Keratinocyte (primary cell): ENCODE measurements around the gene USH2A. TPM values are rescaled to one million over a fixed set of nuclear protein-coding genes. Genes with fewer than 3 reads are reported as not detected.

Experiments used
- DNase-seq: peaks from one replicate; pipeline ENCODE4 v3.0.0-alpha.2; 2011; ENCODE audit warnings: low read depth, missing footprints, low spot score
- FAIRE-seq: peaks from 2 replicates; lab custom pipeline; 2011; peaks lifted over from hg19 to GRCh38; lab: Jason Lieb, UNC
- H2AFZ ChIP-seq: 2 replicates; pipeline ENCODE4 v1.6.0; 2012; ENCODE audit warnings: low read length, control low read depth, inconsistent platforms; ENCODE audit not compliant: control insufficient read depth
- H3K27ac ChIP-seq: 2 replicates; pipeline ENCODE4 v1.5.1; 2011; ENCODE audit warnings: low read length; ENCODE audit not compliant: control insufficient read depth, insufficient read depth
- H3K27me3 ChIP-seq: 3 replicates; pipeline ENCODE4 v1.6.0; 2011; ENCODE audit warnings: low read length; ENCODE audit not compliant: control insufficient read depth, insufficient read depth; ENCODE audit errors: extremely low read depth
- H3K36me3 ChIP-seq, 2 experiments: 2 replicates in 1 of 2; 3 replicates in 1 of 2; pipeline ENCODE4 v1.5.1; 2011; ENCODE audit warnings: low read length in 2 of 2, mild to moderate bottlenecking in 1 of 2; ENCODE audit not compliant: control insufficient read depth in 2 of 2, insufficient read depth in 2 of 2; ENCODE audit errors: extremely low read depth in 1 of 2
- H3K4me1 ChIP-seq: 3 replicates; pipeline ENCODE4 v1.5.1; 2011; ENCODE audit warnings: low read length; ENCODE audit not compliant: control insufficient read depth, insufficient read depth; ENCODE audit errors: extremely low read depth
- H3K4me2 ChIP-seq: 3 replicates; pipeline ENCODE4 v1.6.0; 2011; ENCODE audit warnings: low read depth, low read length; ENCODE audit not compliant: control insufficient read depth, insufficient read depth; ENCODE audit errors: extremely low read depth
- H3K4me3 ChIP-seq, 3 experiments: fragments of 200-600 bp in 1 of 3; sonication (generic) in 1 of 3; 2 replicates in 2 of 3; 3 replicates in 1 of 3; pipeline ENCODE4 v1.5.1; 2011 to 2016; ENCODE audit warnings: low read length in 3 of 3, mild to moderate bottlenecking in 3 of 3, control low read depth in 2 of 3, inconsistent platforms in 1 of 3, low read depth in 1 of 3, mixed read lengths in 1 of 3, mixed run types in 1 of 3, moderate library complexity in 1 of 3; ENCODE audit not compliant: control insufficient read depth in 2 of 3, insufficient read depth in 2 of 3; ENCODE audit errors: extremely low read depth in 1 of 3
- H3K79me2 ChIP-seq: 2 replicates; pipeline ENCODE4 v1.6.0; 2012; ENCODE audit warnings: low read length; ENCODE audit not compliant: control insufficient read depth, insufficient read depth
- H3K9ac ChIP-seq: 3 replicates; pipeline ENCODE4 v1.6.0; 2011; ENCODE audit warnings: low read length; ENCODE audit not compliant: control insufficient read depth, insufficient read depth; ENCODE audit errors: extremely low read depth
- H3K9me1 ChIP-seq: 3 replicates; pipeline ENCODE4 v1.6.0; 2011; ENCODE audit warnings: low read length; ENCODE audit not compliant: control insufficient read depth, insufficient read depth; ENCODE audit errors: extremely low read depth
- H3K9me3 ChIP-seq: 2 replicates; pipeline ENCODE4 v1.5.1; 2012; ENCODE audit warnings: low read depth, low read length; ENCODE audit not compliant: control insufficient read depth
- H4K20me1 ChIP-seq: 3 replicates; pipeline ENCODE4 v1.6.0; 2011; ENCODE audit warnings: low read length; ENCODE audit not compliant: control insufficient read depth, insufficient read depth; ENCODE audit errors: extremely low read depth
- EZH2 ChIP-seq: IDR thresholded peaks from one replicate; pipeline ENCODE4 v1.6.1; 2012; ENCODE audit warnings: inconsistent platforms, mild to moderate bottlenecking, low read length, moderate library complexity
- dilution Hi-C: fragments of 300-500 bp; cut with MboI; formaldehyde crosslinking; loops from one replicate; pipeline ENCODE4 v1.7.0; 2020; ENCODE audit warnings: low sequenced_read_pairs; ENCODE audit not compliant: extremely low pct_ligation_motif_present
- polyA plus RNA-seq, 5 experiments: library from polyadenylated mRNA; depleted of rRNA in 3 of 5; stranded (reverse) in 3 of 5; stranded (forward) in 1 of 5; unstranded in 1 of 5; fragments of >200 nt; gene quantifications; 1 replicate in 1 of 5; 2 replicates in 3 of 5; 3 replicates in 1 of 5; pipeline versions ENCODE4 v1.2.1 to v1.2.3, GENCODE V29; 2011 to 2012; ENCODE audit warnings: missing spikeins in 2 of 5, low read depth in 1 of 5, low replicate concordance in 1 of 5
- TF ChIP-seq, protein P1 (sequence below), 3 experiments: IDR thresholded peaks in 1 of 3; conservative IDR thresholded peaks in 1 of 3; optimal IDR thresholded peaks in 1 of 3; 2 replicates in 2 of 3; 3 replicates in 1 of 3; pipeline versions ENCODE3 to v1.5.1; 2011; ENCODE audit warnings: low read length in 3 of 3, mild to moderate bottlenecking in 3 of 3, moderate library complexity in 2 of 3, control low read depth in 1 of 3, inconsistent platforms in 1 of 3; ENCODE audit not compliant: insufficient read depth in 2 of 3; ENCODE audit errors: extremely low read depth in 1 of 3

USH2A gene
- polyA plus RNA-seq, 1 donor (not counting 4 experiments of a cell fraction or from before 2014, with no cell fraction given) = not detected

DNA sequence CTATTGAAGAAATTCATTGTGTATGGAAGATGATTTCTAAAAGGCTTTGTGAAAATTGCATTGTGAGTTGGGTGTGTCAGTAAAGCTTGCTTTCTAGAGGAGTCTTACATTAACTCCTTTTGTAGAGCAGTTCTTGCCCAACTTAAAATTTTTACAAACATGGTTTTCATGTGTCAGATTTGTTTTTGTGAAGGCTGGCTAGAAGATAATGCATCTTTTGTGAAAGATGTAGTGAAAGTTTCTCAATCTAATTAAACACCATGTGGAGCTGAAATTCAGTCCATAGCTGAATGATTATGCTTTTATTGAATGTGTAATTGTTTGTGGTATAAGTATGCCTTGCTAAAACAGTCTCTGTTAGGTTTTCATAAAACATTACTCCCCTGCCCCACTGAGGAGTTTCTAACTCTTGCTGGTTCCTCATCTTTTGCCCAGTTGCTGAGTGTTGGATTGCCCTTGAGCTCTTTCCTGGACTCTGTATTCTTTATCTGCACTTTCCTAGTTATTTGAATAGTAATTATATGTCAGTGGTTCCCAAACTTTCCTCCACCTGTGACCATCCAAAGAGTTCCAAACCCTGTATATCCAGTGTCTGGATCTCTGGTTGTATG is 818.1 kb downstream of the USH2A start:
- Histone ChIP-seq H3K4me1 (peaks cover 5% of the 10 kb centered on the region), H3K79me2 (no peaks in the 10 kb centered on the region), H4K20me1 (no peaks in the 10 kb centered on the region), H3K9me3 (no peaks in the 10 kb centered on the region), H3K4me2 (no peak overlapping the region), H3K27me3 (no peaks in the 10 kb centered on the region), H3K27ac (no peak overlapping the region), H2AFZ (no peak overlapping the region), H3K36me3 (no peaks in the 10 kb centered on the region), H3K9ac (no peak overlapping the region), H3K9me1 (no peaks in the 10 kb centered on the region), H3K4me3 (no peak overlapping the region)
- dilution Hi-C loops = no loop called here
- TF ChIP-seq, protein P1, sequence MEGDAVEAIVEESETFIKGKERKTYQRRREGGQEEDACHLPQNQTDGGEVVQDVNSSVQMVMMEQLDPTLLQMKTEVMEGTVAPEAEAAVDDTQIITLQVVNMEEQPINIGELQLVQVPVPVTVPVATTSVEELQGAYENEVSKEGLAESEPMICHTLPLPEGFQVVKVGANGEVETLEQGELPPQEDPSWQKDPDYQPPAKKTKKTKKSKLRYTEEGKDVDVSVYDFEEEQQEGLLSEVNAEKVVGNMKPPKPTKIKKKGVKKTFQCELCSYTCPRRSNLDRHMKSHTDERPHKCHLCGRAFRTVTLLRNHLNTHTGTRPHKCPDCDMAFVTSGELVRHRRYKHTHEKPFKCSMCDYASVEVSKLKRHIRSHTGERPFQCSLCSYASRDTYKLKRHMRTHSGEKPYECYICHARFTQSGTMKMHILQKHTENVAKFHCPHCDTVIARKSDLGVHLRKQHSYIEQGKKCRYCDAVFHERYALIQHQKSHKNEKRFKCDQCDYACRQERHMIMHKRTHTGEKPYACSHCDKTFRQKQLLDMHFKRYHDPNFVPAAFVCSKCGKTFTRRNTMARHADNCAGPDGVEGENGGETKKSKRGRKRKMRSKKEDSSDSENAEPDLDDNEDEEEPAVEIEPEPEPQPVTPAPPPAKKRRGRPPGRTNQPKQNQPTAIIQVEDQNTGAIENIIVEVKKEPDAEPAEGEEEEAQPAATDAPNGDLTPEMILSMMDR (optimal IDR thresholded peaks at IDR 0.05 in 1 of 3, IDR thresholded peaks at IDR 0.05 in 1 of 3, conservative IDR thresholded peaks at IDR 0.05 in 1 of 3; ENCODE audit: extremely low read depth in 1 of 3, insufficient read depth in 2 of 3, low read length in 3 of 3) = no peak
- no peak for TF ChIP-seq EZH2
- FAIRE-seq = no peak
- DNase-seq = no peak

DNA sequence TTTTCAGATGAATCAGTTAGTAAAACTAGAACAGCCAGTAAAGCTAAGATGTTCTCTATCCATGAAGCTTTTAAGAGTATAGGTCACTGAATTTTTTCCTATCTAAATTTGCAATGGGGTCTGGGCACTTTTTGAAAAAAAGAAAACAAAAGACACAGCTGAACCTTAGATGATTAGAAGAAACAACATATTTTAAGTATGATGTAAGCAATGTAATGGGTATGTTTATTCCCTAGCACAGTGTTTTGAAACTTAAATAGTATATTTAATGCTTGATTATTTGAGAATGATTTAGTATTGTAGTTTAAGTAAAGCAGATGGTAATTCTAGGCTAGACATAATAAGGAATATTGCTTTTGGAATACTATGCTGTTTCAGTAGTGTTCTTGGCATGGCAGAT is 819.9 kb downstream of the USH2A start:
- Histone ChIP-seq H3K9ac (no peak overlapping the region), H3K27ac (no peak overlapping the region), H2AFZ (no peak overlapping the region), H3K9me3 (no peaks in the 10 kb centered on the region), H3K4me1 (peaks cover 5% of the 10 kb centered on the region), H3K36me3 (no peaks in the 10 kb centered on the region), H4K20me1 (no peaks in the 10 kb centered on the region), H3K4me3 (no peak overlapping the region), H3K4me2 (no peak overlapping the region), H3K27me3 (no peaks in the 10 kb centered on the region), H3K79me2 (no peaks in the 10 kb centered on the region), H3K9me1 (no peaks in the 10 kb centered on the region)
- TF ChIP-seq, protein P1 (optimal IDR thresholded peaks at IDR 0.05 in 1 of 3, IDR thresholded peaks at IDR 0.05 in 1 of 3, conservative IDR thresholded peaks at IDR 0.05 in 1 of 3; ENCODE audit: extremely low read depth in 1 of 3, insufficient read depth in 2 of 3, low read length in 3 of 3) = no peak
- TF ChIP-seq EZH2 = no peak
- DNase-seq = no peak
- FAIRE-seq = no peak
- dilution Hi-C loops = no loop called here
